HepG2 (cell line): ENCODE data around the gene SYDE2. TPM values are rescaled to one million over a fixed set of nuclear protein-coding genes. Genes with fewer than 3 reads are reported as not detected.

ENCODE experiments used
- ATAC-seq: fragments of 200-7000 bp; cut with Tn5 transposase; 3 replicates; pipeline ENCODE4 v1.9.1; 2020; ENCODE audit warnings: mild to moderate bottlenecking, moderate library complexity
- BruUV-seq: library from RNA; stranded (reverse); fragments of 400-500 nt; replicated peaks from 2 replicates; lab custom pipeline; 2021; lab: Mats Ljungman, UMichigan
- CTCF ChIA-PET: fragments of 300-600 bp; formaldehyde crosslinking; extraction: SDS; loops from one replicate; lab custom pipeline; 2021; ENCODE audit warnings: low total read pairs, inconsistent platforms, low intra/inter-chr PET ratio; lab: Yijun Ruan, JAX
- POLR2A ChIA-PET: fragments of 350-600 bp; sonication (Branson Sonifier 250); formaldehyde crosslinking; loops from one replicate; lab custom pipeline; 2020; ENCODE audit warnings: antibody characterized with exemption, inconsistent platforms; lab: Yijun Ruan, JAX
- DNase-seq: peaks from one replicate; pipeline ENCODE4 v3.0.0-alpha.2; 2015; ENCODE audit warnings: low spot score
- FAIRE-seq: peaks from 3 replicates; lab custom pipeline; 2011; peaks lifted over from hg19 to GRCh38; lab: Jason Lieb, UNC
- H2AFZ ChIP-seq: one replicate; pipeline ENCODE4 v1.6.1; 2011; ENCODE audit warnings: low read length, inconsistent platforms
- H3K27ac ChIP-seq: fragments of 300-600 bp; 3 replicates; pipeline ENCODE4 v1.8.0; 2011; ENCODE audit warnings: mixed run types, mild to moderate bottlenecking, mixed read lengths, low read length, inconsistent platforms; ENCODE audit not compliant: insufficient read depth; ENCODE audit errors: extremely low read length
- H3K27me3 ChIP-seq, 2 experiments: fragments of 200-600 bp in 1 of 2; 2 replicates in 1 of 2; 3 replicates in 1 of 2; pipeline versions ENCODE4 v1.6.0 to v1.8.0; 2011; ENCODE audit warnings: low read length in 2 of 2, mild to moderate bottlenecking in 2 of 2, moderate library complexity in 2 of 2, inconsistent platforms in 1 of 2; ENCODE audit not compliant: insufficient read depth in 2 of 2, control insufficient read depth in 1 of 2
- H3K36me3 ChIP-seq, 2 experiments: fragments of 200-600 bp in 1 of 2; replicated peaks in 1 of 2; 2 replicates in 1 of 2; 3 replicates in 1 of 2; pipeline versions ENCODE4 v1.5.1 to v1.8.0; 2011; ENCODE audit warnings: low read length in 2 of 2, inconsistent platforms in 1 of 2; ENCODE audit not compliant: insufficient read depth in 2 of 2, control insufficient read depth in 1 of 2
- H3K4me1 ChIP-seq: 2 replicates; pipeline ENCODE4 v1.5.1; 2012; ENCODE audit warnings: low read length, inconsistent platforms; ENCODE audit not compliant: insufficient read depth
- H3K4me2 ChIP-seq: 2 replicates; pipeline ENCODE4 v1.6.0; 2011; ENCODE audit warnings: low read depth, low read length, inconsistent platforms
- H3K4me3 ChIP-seq, 3 experiments: fragments of 200-600 bp in 1 of 3; sonication (generic), shearing (Covaris generic) in 1 of 3; replicated peaks in 1 of 3; 2 replicates each; pipeline ENCODE4 v1.5.1; 2011 to 2016; ENCODE audit warnings: low read length in 3 of 3, inconsistent platforms in 2 of 3, low read depth in 2 of 3, mild to moderate bottlenecking in 2 of 3, control low read depth in 1 of 3, mixed read lengths in 1 of 3; ENCODE audit not compliant: insufficient read depth in 1 of 3
- H3K79me2 ChIP-seq: one replicate; pipeline ENCODE4 v1.6.1; 2011; ENCODE audit warnings: low read length, inconsistent platforms; ENCODE audit not compliant: insufficient read depth
- H3K9ac ChIP-seq: 2 replicates; pipeline ENCODE4 v1.6.0; 2011; ENCODE audit warnings: mild to moderate bottlenecking, low read depth, low read length, inconsistent platforms; ENCODE audit not compliant: insufficient read depth
- H3K9me3 ChIP-seq: 2 replicates; pipeline ENCODE4 v1.5.1; 2012; ENCODE audit warnings: mild to moderate bottlenecking, low read length
- H4K20me1 ChIP-seq: 2 replicates; pipeline ENCODE4 v1.6.0; 2011; ENCODE audit warnings: inconsistent platforms, mild to moderate bottlenecking, low read length, moderate library complexity; ENCODE audit not compliant: insufficient read depth
- CAMTA2 ChIP-seq: sonication (generic); formaldehyde crosslinking; IDR thresholded peaks from 2 replicates; pipeline ENCODE4 v1.4.0; 2020; ENCODE audit warnings: mild to moderate bottlenecking, missing genetic modification reagents, borderline replicate concordance
- DMAP1 ChIP-seq: IDR thresholded peaks from 2 replicates; pipeline ENCODE4 v1.6.1; 2016
- ELF1 ChIP-seq: sonication (generic); formaldehyde crosslinking; IDR thresholded peaks from 2 replicates; pipeline ENCODE4 v1.4.0; 2020; ENCODE audit warnings: missing genetic modification reagents
- HDAC1 ChIP-seq: sonication (generic); formaldehyde crosslinking; IDR thresholded peaks from 2 replicates; pipeline ENCODE4 v1.5.1; 2020; ENCODE audit warnings: mild to moderate bottlenecking, missing genetic modification reagents
- NCOR1 ChIP-seq: fragments of 200-600 bp; sonication (generic); IDR thresholded peaks from 2 replicates; pipeline ENCODE4 v1.7.0; 2017; ENCODE audit warnings: antibody characterized with exemption, low read length, borderline replicate concordance
- NRL ChIP-seq: sonication (generic); formaldehyde crosslinking; IDR thresholded peaks from 2 replicates; pipeline ENCODE4 v1.5.0; 2020; ENCODE audit warnings: missing genetic modification reagents, mild to moderate bottlenecking, moderate library complexity, borderline replicate concordance
- RARG ChIP-seq: sonication (generic); formaldehyde crosslinking; IDR thresholded peaks from 2 replicates; pipeline ENCODE4 v1.4.0; 2020; ENCODE audit warnings: low read depth, mild to moderate bottlenecking, missing genetic modification reagents
- RBM22 ChIP-seq: fragments of 200-400 bp; formaldehyde crosslinking; optimal IDR thresholded peaks from 2 replicates; pipeline ENCODE3; 2017; ENCODE audit warnings: mild to moderate bottlenecking, low read length, moderate library complexity
- REL ChIP-seq: sonication (generic); formaldehyde crosslinking; conservative IDR thresholded peaks from 2 replicates; pipeline ENCODE4 v1.8.0; 2022; ENCODE audit warnings: mild to moderate bottlenecking, missing genetic modification reagents, moderate library complexity
- RELA ChIP-seq: sonication (generic); formaldehyde crosslinking; IDR thresholded peaks from 2 replicates; pipeline ENCODE4 v1.4.0; 2020; ENCODE audit warnings: missing genetic modification reagents
- SAP130 ChIP-seq: IDR thresholded peaks from 2 replicates; pipeline ENCODE4 v1.6.1; 2016; ENCODE audit warnings: low read depth
- SIX4 ChIP-seq: sonication (generic); formaldehyde crosslinking; IDR thresholded peaks from 2 replicates; pipeline ENCODE4 v1.4.0; 2020; ENCODE audit warnings: missing genetic modification reagents
- ZNF224 ChIP-seq: sonication (generic); formaldehyde crosslinking; IDR thresholded peaks from 2 replicates; pipeline ENCODE4 v1.5.0; 2020; ENCODE audit warnings: mild to moderate bottlenecking, missing genetic modification reagents
- ZNF282 ChIP-seq: fragments of 450-650 bp; IDR thresholded peaks from 2 replicates; pipeline ENCODE4 v1.6.1; 2018; ENCODE audit not compliant: partially characterized antibody
- ZNF556 ChIP-seq: sonication (generic); formaldehyde crosslinking; IDR thresholded peaks from 2 replicates; pipeline ENCODE4 v1.4.0; 2020; ENCODE audit warnings: mild to moderate bottlenecking, missing genetic modification reagents, borderline replicate concordance
- WGBS: methylation state at CpG from one replicate; pipeline ENCODE4 v1.1.6; 2017; ENCODE audit warnings: low lambda C conversion rate; 5-methylcytosine and 5-hydroxymethylcytosine counted together
- in situ Hi-C: cut with HindIII; loops from 2 replicates; pipeline ENCODE4 v1.10.0; 2017; ENCODE audit warnings: low pct_unique_long_range_greater_than_20kb; ENCODE audit not compliant: extremely low pct_ligation_motif_present
- intact Hi-C: fragments of 100-400 bp; cut with micrococcal nuclease; formaldehyde crosslinking; loops from one replicate; pipeline ENCODE4 v1.10.0; 2022; ENCODE audit not compliant: unreplicated experiment
- polyA plus RNA-seq, 8 experiments: library from polyadenylated mRNA; depleted of rRNA in 3 of 8; stranded (reverse) in 7 of 8; unstranded in 1 of 8; fragments of >200 nt; fragmentation: Illumina TruSeq in 4 of 8; extraction: Trizol in 4 of 8; gene quantifications; 2 replicates each; pipeline versions ENCODE4 v1.2.1 to v1.2.3, GENCODE V29; 2011 to 2016; ENCODE audit warnings: low read depth in 4 of 8, missing spikeins in 1 of 8, mixed read lengths in 1 of 8; ENCODE audit not compliant: insufficient read depth in 1 of 8
- total RNA-seq, 5 experiments: library from RNA; depleted of rRNA; stranded (reverse); fragments of >200 nt; fragmentation: Illumina TruSeq; extraction: Trizol; gene quantifications; 2 replicates each; pipeline ENCODE4 v1.2.3, GENCODE V29; 2016; ENCODE audit warnings: low read depth in 1 of 5
- TF ChIP-seq, protein P1 (sequence below): sonication (generic); formaldehyde crosslinking; IDR thresholded peaks from 2 replicates; pipeline ENCODE4 v1.4.0; 2020; ENCODE audit warnings: missing genetic modification reagents
- TF ChIP-seq, protein P2 (sequence below), 2 experiments: sonication (generic) in 1 of 2; formaldehyde crosslinking in 1 of 2; IDR thresholded peaks; 2 replicates each; pipeline versions ENCODE4 v1.4.0 to v1.6.1; 2018 to 2020; ENCODE audit warnings: missing genetic modification reagents in 2 of 2, borderline replicate concordance in 1 of 2, low read depth in 1 of 2, mild to moderate bottlenecking in 1 of 2, missing biosample characterization in 1 of 2

The SYDE2 gene
- total and polyA plus RNA-seq, 2 of the 13 experiments (the other 11 are each of a cell fraction or from before 2014, with no cell fraction given) = 1.8 to 5.3 TPM

DNA sequence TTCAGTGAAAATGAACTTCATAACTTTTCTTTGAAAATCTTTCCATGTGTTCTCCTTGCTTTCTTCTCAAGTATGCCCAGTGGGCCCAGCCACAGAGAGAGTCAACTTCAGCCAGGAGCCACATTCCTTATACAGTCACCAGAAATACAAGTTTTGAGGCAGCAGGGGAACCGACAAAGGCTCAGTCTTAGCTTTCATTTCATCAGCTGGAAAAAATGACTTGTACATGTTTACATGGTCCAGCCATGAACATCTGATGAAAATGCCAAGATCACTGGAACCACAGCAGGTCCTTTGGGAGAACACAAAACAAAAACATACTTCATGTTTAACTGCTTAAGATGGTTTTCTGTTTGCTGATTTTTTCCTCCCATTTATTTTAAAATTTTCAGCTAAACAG, 72.5 kb downstream of the SYDE2 start:
- ATAC-seq = no peak
- H3K27ac ChIP-seq = no peak overlapping the region

More for the DNA sequence above, 72.5 kb downstream of the SYDE2 start:
- Histone ChIP-seq H3K9me3 (no peaks in the 10 kb centered on the region), H3K4me2 (no peak overlapping the region), H3K27me3 (peaks cover 0 to 3% of the 10 kb centered on the region in 2 experiments; a peak in 2 of 5 replicates), H3K36me3 (no peaks in the 10 kb centered on the region), H3K79me2 (no peaks in the 10 kb centered on the region), H2AFZ (no peak overlapping the region), H4K20me1 (no peaks in the 10 kb centered on the region), H3K4me1 (no peaks in the 10 kb centered on the region), H3K4me3 (no peak overlapping the region), H3K9ac (no peak overlapping the region)
- BruUV-seq = no TSS peak
- in situ Hi-C loops = no loop called here
- POLR2A ChIA-PET = no interaction called here
- WGBS = 88% methylated on average over 1 of the region's 1 CpG
- no peak for TF ChIP-seq ZNF224
- no peak for TF ChIP-seq DMAP1 (CRISPR knock-in tag)
- no peak for TF ChIP-seq NRL (CRISPR knock-in tag)
- no peak for TF ChIP-seq ZNF282
- TF ChIP-seq, protein P1, sequence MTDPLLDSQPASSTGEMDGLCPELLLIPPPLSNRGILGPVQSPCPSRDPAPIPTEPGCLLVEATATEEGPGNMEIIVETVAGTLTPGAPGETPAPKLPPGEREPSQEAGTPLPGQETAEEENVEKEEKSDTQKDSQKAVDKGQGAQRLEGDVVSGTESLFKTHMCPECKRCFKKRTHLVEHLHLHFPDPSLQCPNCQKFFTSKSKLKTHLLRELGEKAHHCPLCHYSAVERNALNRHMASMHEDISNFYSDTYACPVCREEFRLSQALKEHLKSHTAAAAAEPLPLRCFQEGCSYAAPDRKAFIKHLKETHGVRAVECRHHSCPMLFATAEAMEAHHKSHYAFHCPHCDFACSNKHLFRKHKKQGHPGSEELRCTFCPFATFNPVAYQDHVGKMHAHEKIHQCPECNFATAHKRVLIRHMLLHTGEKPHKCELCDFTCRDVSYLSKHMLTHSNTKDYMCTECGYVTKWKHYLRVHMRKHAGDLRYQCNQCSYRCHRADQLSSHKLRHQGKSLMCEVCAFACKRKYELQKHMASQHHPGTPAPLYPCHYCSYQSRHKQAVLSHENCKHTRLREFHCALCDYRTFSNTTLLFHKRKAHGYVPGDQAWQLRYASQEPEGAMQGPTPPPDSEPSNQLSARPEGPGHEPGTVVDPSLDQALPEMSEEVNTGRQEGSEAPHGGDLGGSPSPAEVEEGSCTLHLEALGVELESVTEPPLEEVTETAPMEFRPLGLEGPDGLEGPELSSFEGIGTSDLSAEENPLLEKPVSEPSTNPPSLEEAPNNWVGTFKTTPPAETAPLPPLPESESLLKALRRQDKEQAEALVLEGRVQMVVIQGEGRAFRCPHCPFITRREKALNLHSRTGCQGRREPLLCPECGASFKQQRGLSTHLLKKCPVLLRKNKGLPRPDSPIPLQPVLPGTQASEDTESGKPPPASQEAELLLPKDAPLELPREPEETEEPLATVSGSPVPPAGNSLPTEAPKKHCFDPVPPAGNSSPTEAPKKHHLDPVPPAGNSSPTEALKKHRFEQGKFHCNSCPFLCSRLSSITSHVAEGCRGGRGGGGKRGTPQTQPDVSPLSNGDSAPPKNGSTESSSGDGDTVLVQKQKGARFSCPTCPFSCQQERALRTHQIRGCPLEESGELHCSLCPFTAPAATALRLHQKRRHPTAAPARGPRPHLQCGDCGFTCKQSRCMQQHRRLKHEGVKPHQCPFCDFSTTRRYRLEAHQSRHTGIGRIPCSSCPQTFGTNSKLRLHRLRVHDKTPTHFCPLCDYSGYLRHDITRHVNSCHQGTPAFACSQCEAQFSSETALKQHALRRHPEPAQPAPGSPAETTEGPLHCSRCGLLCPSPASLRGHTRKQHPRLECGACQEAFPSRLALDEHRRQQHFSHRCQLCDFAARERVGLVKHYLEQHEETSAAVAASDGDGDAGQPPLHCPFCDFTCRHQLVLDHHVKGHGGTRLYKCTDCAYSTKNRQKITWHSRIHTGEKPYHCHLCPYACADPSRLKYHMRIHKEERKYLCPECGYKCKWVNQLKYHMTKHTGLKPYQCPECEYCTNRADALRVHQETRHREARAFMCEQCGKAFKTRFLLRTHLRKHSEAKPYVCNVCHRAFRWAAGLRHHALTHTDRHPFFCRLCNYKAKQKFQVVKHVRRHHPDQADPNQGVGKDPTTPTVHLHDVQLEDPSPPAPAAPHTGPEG (CRISPR knock-in tag) = no peak
- TF ChIP-seq, protein P2, sequence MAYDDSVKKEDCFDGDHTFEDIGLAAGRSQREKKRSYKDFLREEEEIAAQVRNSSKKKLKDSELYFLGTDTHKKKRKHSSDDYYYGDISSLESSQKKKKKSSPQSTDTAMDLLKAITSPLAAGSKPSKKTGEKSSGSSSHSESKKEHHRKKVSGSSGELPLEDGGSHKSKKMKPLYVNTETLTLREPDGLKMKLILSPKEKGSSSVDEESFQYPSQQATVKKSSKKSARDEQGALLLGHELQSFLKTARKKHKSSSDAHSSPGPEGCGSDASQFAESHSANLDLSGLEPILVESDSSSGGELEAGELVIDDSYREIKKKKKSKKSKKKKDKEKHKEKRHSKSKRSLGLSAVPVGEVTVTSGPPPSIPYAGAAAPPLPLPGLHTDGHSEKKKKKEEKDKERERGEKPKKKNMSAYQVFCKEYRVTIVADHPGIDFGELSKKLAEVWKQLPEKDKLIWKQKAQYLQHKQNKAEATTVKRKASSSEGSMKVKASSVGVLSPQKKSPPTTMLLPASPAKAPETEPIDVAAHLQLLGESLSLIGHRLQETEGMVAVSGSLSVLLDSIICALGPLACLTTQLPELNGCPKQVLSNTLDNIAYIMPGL (CRISPR knock-in tag; IDR thresholded peaks at IDR 0.05; ENCODE audit: borderline replicate concordance in 1 of 2, low read depth in 1 of 2) = no peak
- no peak for TF ChIP-seq ZNF556 (CRISPR knock-in tag)
- no peak for TF ChIP-seq REL (CRISPR knock-in tag)
- TF ChIP-seq SIX4 (CRISPR knock-in tag) = no peak
- TF ChIP-seq RBM22 = no peak
- no peak for TF ChIP-seq NCOR1
- no peak for TF ChIP-seq HDAC1 (CRISPR knock-in tag)
- no peak for TF ChIP-seq RELA (CRISPR knock-in tag)
- TF ChIP-seq RARG (CRISPR knock-in tag) = no peak
- no peak for TF ChIP-seq CAMTA2 (CRISPR knock-in tag)
- no peak for TF ChIP-seq ELF1 (CRISPR knock-in tag)
- TF ChIP-seq SAP130 (CRISPR knock-in tag) = no peak
- intact Hi-C loops = no loop called here
- FAIRE-seq (no peak), DNase-seq (no peak)
- CTCF ChIA-PET = no interaction called here
